HCT116 (cell line): Measurements from ENCODE around the gene TMPRSS13. TPM values are rescaled to one million over a fixed set of nuclear protein-coding genes. Genes with fewer than 3 reads are reported as not detected.

ENCODE experiments used
- ATAC-seq: fragments of 200-7000 bp; cut with Tn5 transposase; 2 replicates; pipeline ENCODE4 v1.9.1; 2020; ENCODE audit warnings: mild to moderate bottlenecking, moderate library complexity
- BruUV-seq: library from RNA; stranded (reverse); fragments of 400-500 nt; replicated peaks from 2 replicates; lab custom pipeline; 2021; lab: Mats Ljungman, UMichigan
- CTCF ChIA-PET: fragments of 300-600 bp; sonication (Branson Sonifier 250); formaldehyde crosslinking; loops from one replicate; lab custom pipeline; 2021; ENCODE audit warnings: antibody characterized with exemption; lab: Charles Lee
- POLR2A ChIA-PET: fragments of 300-600, 350-600 bp; sonication (Branson Sonifier 250); formaldehyde crosslinking; loops from one replicate; lab custom pipeline; 2021; ENCODE audit warnings: antibody characterized with exemption; lab: Charles Lee
- RAD21 ChIA-PET, 2 experiments: fragments of 300-600 bp; sonication (Branson Sonifier 250); formaldehyde crosslinking; loops; one replicate each; lab custom pipeline; 2023; ENCODE audit warnings: low total read pairs in 2 of 2; ENCODE audit not compliant: uncharacterized antibody in 2 of 2, unreplicated experiment in 2 of 2, low non-redundant PET in 1 of 2; lab: Charles Lee
- DNase-seq: peaks from one replicate; pipeline ENCODE4 v3.0.0-alpha.2; 2010; ENCODE audit warnings: low read depth, low spot score
- H2AFZ ChIP-seq: fragments of 200-600 bp; shearing (Covaris generic), sonication (generic); 2 replicates; pipeline ENCODE4 v1.6.1; 2017; ENCODE audit warnings: low read depth, mixed run types, mixed read lengths, antibody characterized with exemption, low read length; ENCODE audit not compliant: poor library complexity, severe bottlenecking
- H3K27ac ChIP-seq: 2 replicates; pipeline ENCODE4 v1.5.1; 2012; ENCODE audit warnings: low read depth, low read length
- H3K27me3 ChIP-seq: fragments of 200-600 bp; sonication (generic); 2 replicates; pipeline ENCODE4 v1.6.1; 2016; ENCODE audit warnings: mixed run types, low read length, mixed read lengths; ENCODE audit not compliant: insufficient read depth
- H3K36me3 ChIP-seq, 2 experiments: fragments of 200-500 bp in 1 of 2; fragments of 200-600 bp in 1 of 2; sonication (Bioruptor generic) in 1 of 2; sonication (generic) in 1 of 2; 2 replicates each; pipeline versions ENCODE4 v1.5.1 to v1.6.1; 2014 to 2016; ENCODE audit warnings: low read length in 2 of 2, inconsistent platforms in 1 of 2, mixed read lengths in 1 of 2, mixed run types in 1 of 2; ENCODE audit not compliant: insufficient read depth in 2 of 2, control insufficient read depth in 1 of 2
- H3K4me1 ChIP-seq, 2 experiments: fragments of 200-600 bp in 1 of 2; sonication (generic) in 1 of 2; 2 replicates each; pipeline versions ENCODE4 v1.5.1 to v1.6.1; 2012 to 2017; ENCODE audit warnings: low read length in 2 of 2, inconsistent platforms in 1 of 2, mild to moderate bottlenecking in 1 of 2, mixed read lengths in 1 of 2, mixed run types in 1 of 2, moderate library complexity in 1 of 2; ENCODE audit not compliant: insufficient read depth in 2 of 2, control insufficient read depth in 1 of 2
- H3K4me2 ChIP-seq: fragments of 200-600 bp; sonication (generic); 2 replicates; pipeline ENCODE4 v1.6.1; 2017; ENCODE audit warnings: mixed run types, low read length, mixed read lengths
- H3K4me3 ChIP-seq, 2 experiments: fragments of 200-600 bp in 1 of 2; sonication (generic) in 1 of 2; replicated peaks in 1 of 2; 2 replicates each; pipeline ENCODE4 v1.5.1; 2011 to 2016; ENCODE audit warnings: low read length in 2 of 2, control low read depth in 1 of 2, low read depth in 1 of 2, mild to moderate bottlenecking in 1 of 2, mixed read lengths in 1 of 2, mixed run types in 1 of 2
- H3K79me2 ChIP-seq: fragments of 200-600 bp; sonication (generic); 2 replicates; pipeline ENCODE4 v1.6.1; 2017; ENCODE audit warnings: mild to moderate bottlenecking, mixed run types, low read length, moderate library complexity, mixed read lengths; ENCODE audit not compliant: insufficient read depth
- H3K9ac ChIP-seq: fragments of 200-600 bp; sonication (generic); 2 replicates; pipeline ENCODE4 v1.6.1; 2016; ENCODE audit warnings: low read length, mixed read lengths
- H3K9me2 ChIP-seq: fragments of 200-600 bp; sonication (generic), shearing (Covaris generic); 2 replicates; pipeline ENCODE4 v1.6.1; 2017; ENCODE audit warnings: mixed run types, mild to moderate bottlenecking, moderate library complexity; ENCODE audit not compliant: insufficient read depth
- H3K9me3 ChIP-seq, 2 experiments: fragments of 200-500 bp in 1 of 2; fragments of 200-600 bp in 1 of 2; sonication (Bioruptor generic) in 1 of 2; sonication (generic) in 1 of 2; 2 replicates each; pipeline ENCODE4 v1.6.1; 2014 to 2017; ENCODE audit warnings: low read length in 2 of 2, mixed read lengths in 2 of 2, inconsistent platforms in 1 of 2, low read depth in 1 of 2, mild to moderate bottlenecking in 1 of 2, mixed run types in 1 of 2, moderate library complexity in 1 of 2; ENCODE audit not compliant: control insufficient read depth in 1 of 2, insufficient read depth in 1 of 2
- H4K20me1 ChIP-seq: fragments of 200-600 bp; sonication (generic), shearing (Covaris generic); 2 replicates; pipeline ENCODE4 v1.6.1; 2017; ENCODE audit warnings: mixed run types, mild to moderate bottlenecking, moderate library complexity; ENCODE audit not compliant: insufficient read depth
- EGR1 ChIP-seq: IDR thresholded peaks from 2 replicates; pipeline ENCODE4 v1.6.1; 2012; ENCODE audit warnings: low read depth
- ELF1 ChIP-seq: IDR thresholded peaks from 2 replicates; pipeline ENCODE4 v1.6.1; 2012; ENCODE audit warnings: low read depth, borderline replicate concordance
- EZH2phosphoT487 ChIP-seq: fragments of 200-600 bp; IDR thresholded peaks from 2 replicates; pipeline ENCODE4 v1.6.1; 2018; ENCODE audit warnings: antibody characterized with exemption, borderline replicate concordance
- JUND ChIP-seq: IDR thresholded peaks from 2 replicates; pipeline ENCODE4 v1.6.1; 2012
- POLR2A ChIP-seq: IDR thresholded peaks from 2 replicates; pipeline ENCODE4 v1.7.0; 2011; ENCODE audit warnings: borderline replicate concordance; ENCODE audit not compliant: insufficient read depth, insufficient read length; ENCODE audit errors: extremely low read depth
- YY1 ChIP-seq: IDR thresholded peaks from 2 replicates; pipeline ENCODE4 v1.6.1; 2011; ENCODE audit warnings: low read length, low read depth, moderate library complexity, mild to moderate bottlenecking; ENCODE audit not compliant: insufficient replicate concordance; ENCODE audit errors: extremely low read depth
- ZFX ChIP-seq: fragments of 450-650 bp; IDR thresholded peaks from 2 replicates; pipeline ENCODE4 v1.6.1; 2017
- intact Hi-C: fragments of 100-400 bp; cut with micrococcal nuclease; formaldehyde crosslinking; loops from 2 replicates; pipeline ENCODE4 v1.10.0; 2022
- total RNA-seq: library from RNA; stranded (reverse); gene quantifications from one replicate; pipeline ENCODE4 v1.2.1, GENCODE V29; 2021; ENCODE audit not compliant: unreplicated experiment
- TF ChIP-seq, protein P1 (sequence below): IDR thresholded peaks from 2 replicates; pipeline ENCODE4 v1.6.1; 2011; ENCODE audit warnings: mild to moderate bottlenecking, low read length, moderate library complexity; ENCODE audit not compliant: insufficient replicate concordance; ENCODE audit errors: extremely low read depth

Gene TMPRSS13
- total RNA-seq, 1 experiment from 2014 or later = 0.52 TPM

GRCh38 chr11:117915672-117916235 is 13.4 kb downstream of the TMPRSS13 start:
- Histone ChIP-seq H3K27me3 (no peaks in the 10 kb centered on the region), H3K4me3 (no peak overlapping the region), H3K4me1 (no peaks in the 10 kb centered on the region), H3K27ac (no peak overlapping the region), H3K9ac (no peak overlapping the region), H3K79me2 (no peaks in the 10 kb centered on the region), H4K20me1 (no peaks in the 10 kb centered on the region), H2AFZ (no peak overlapping the region), H3K4me2 (no peak overlapping the region), H3K36me3 (no peaks in the 10 kb centered on the region), H3K9me2 (no peaks in the 10 kb centered on the region), H3K9me3 (no peaks in the 10 kb centered on the region)
- intact Hi-C loops = no loop called here
- ChIA-PET RAD21 (no interaction called here), POLR2A (no interaction called here), CTCF (interaction anchor here (1.3 to 2.3 kb wide), 3 partner anchors 9 to 31 kb away, joined by 4 to 7 read pairs (median 5); no protein-coding TSS in a partner anchor)
- DNase-seq (no peak), ATAC-seq (no peak)
- BruUV-seq = no TSS peak
- no peak for TF ChIP-seq JUND
- no peak for TF ChIP-seq EGR1
- no peak for TF ChIP-seq POLR2A
- TF ChIP-seq EZH2phosphoT487 = no peak
- no peak for TF ChIP-seq ELF1
- TF ChIP-seq YY1 = no peak
- TF ChIP-seq ZFX = no peak
- TF ChIP-seq, protein P1, sequence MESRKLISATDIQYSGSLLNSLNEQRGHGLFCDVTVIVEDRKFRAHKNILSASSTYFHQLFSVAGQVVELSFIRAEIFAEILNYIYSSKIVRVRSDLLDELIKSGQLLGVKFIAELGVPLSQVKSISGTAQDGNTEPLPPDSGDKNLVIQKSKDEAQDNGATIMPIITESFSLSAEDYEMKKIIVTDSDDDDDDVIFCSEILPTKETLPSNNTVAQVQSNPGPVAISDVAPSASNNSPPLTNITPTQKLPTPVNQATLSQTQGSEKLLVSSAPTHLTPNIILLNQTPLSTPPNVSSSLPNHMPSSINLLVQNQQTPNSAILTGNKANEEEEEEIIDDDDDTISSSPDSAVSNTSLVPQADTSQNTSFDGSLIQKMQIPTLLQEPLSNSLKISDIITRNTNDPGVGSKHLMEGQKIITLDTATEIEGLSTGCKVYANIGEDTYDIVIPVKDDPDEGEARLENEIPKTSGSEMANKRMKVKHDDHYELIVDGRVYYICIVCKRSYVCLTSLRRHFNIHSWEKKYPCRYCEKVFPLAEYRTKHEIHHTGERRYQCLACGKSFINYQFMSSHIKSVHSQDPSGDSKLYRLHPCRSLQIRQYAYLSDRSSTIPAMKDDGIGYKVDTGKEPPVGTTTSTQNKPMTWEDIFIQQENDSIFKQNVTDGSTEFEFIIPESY = no peak
